GM21619 (cell line): ENCODE data around the gene PRRT3.
"Not testable (repeated sequence)": the region's sequence is repeated elsewhere in the genome, so short reads cannot be mapped to it uniquely, and the experiment has no call there.

ENCODE experiments used
- ATAC-seq: cut with Tn5 transposase; IDR thresholded peaks from one replicate; pipeline ENCODE4 v1.9.1; 2021; ENCODE audit not compliant: unreplicated experiment

The PRRT3 gene

DNA sequence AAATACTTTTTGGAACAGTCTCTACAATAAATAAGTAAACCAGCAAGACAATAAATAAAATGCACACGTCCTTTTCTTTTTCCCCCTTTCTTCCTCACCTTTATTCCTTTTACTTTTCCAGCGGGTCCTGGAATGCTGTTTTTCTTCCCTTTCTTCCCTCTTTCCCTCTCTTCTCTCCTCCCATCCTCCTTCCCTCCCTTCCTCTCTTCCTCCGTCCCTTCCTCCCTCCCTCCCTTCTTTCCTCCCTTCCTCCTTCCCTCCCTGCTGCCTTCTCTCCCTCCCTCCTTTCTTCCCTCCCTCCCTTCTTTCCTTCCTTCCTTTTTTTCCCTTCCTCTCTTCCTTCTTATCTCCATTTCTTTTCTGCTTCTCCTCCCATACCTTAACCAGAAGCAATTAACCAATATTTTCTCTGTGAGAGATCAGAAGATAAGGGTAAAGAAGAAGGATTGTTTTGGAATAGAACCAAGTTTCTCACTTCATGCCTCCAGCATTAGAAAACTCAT lies 52.9 kb downstream of the PRRT3 start:
- no peak for ATAC-seq

DNA sequence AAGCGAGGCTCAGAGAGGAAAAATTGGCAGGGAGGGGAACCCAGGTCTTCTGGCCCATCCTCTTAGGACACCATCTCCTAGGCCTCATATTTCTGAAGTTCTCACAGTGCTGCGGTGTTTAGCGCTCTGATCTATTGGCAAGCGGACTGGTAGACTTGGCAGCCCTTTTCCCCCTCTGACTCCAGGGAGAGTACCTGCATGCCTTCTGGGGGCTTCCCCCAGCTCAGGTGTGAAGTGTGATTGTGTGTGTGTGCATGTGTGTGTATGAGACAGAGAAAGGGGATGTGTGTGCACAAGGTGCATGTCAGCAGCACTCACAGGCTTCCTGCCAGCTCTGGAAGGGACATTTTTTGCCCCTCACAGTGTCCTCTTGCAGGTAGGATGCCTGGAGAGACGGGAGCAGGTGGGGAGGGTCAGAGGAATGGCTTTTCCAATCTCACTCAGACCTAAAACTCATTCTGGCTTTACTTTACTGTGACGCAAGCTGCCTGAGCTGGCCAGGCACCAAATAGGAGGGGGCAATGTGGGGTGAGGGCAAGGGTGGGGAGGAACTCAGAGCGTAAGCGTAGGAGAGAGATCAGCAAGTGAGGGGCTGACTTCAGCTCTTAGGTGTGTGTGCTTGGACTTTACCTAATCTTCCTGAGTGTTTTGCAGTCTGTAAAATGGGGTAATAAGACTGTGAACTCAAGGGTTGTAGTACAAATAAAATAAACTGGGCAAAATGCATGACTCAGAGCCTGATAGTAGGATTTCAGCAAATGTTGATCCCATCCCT lies 53.6 kb downstream of the PRRT3 start:
- no peak for ATAC-seq

DNA sequence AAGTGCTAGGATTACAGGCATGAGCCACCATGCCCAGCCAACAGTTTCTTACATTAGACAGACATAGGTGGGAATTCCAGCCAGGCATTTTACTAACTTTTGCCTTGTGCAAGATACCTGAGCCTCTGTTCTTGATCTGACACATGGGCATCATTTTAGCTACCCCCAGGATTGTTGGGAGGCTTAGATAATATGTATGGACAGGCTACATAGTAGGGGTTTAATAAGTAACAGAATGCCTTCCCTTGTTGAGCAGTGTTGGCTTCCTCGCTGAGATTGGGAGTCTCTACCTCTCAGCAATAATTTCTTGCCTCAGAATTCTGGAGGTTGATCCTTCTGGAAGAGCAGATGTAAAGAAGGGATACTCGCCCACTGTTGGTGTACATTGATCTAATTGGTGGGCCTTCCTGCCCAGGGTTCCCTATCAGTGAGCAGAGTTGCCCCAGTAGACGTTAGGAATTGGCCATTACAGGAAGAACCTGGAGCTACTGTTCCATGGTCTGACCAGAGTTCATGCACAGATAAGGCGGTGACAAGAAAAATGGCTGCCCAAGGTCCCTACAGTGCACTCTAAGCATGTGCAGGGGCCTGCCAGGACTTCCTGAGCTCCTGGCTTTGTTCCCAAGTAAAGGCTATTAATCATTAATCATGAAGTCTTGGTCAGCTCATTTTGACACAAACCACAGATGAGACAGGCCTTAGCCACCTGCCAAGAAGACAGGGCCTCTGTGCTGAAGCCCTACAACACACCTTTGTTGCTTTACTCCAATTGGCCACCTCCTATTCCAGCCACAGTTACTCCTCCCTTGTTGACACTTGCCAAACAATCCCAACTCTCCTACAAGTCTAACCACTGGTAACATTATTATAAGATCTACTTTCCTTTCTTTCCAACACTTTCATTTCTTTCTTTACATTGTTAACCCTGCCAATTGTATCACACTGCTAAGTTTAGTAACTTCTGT lies 54.5 kb downstream of the PRRT3 start:
- ATAC-seq = peak; percentile 64

DNA sequence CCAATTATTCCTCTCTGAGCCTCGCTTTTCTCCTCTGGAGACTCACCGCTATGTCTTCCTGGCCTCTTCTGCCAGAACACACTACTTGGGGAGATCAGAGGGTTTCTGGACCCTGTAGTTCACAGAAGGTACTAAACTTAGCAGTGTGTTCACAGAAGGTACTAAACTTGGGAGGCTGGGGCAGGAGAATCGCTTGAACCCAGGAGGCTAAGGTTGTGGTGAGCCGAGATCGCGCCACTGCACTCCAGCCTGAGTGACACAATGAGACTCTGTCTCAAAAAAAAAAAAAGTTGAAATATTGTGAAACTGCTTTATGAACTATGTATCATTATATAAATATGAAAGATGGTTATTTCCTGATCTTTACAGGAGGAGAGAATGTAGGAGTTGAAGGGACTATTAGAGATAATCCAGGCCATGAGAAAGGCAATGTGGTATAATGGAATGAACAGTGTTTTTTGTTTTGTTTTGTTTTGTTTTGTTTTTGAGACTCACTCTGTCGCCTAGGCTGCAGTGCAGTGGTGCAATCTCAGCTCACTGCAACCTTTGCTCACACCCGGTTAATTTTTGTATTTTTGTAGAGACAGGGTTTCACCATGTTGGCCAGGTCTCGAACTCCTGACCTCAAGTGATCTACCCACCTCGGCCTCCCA lies 55.3 kb downstream of the PRRT3 start:
- not testable (repeated sequence) for ATAC-seq

DNA sequence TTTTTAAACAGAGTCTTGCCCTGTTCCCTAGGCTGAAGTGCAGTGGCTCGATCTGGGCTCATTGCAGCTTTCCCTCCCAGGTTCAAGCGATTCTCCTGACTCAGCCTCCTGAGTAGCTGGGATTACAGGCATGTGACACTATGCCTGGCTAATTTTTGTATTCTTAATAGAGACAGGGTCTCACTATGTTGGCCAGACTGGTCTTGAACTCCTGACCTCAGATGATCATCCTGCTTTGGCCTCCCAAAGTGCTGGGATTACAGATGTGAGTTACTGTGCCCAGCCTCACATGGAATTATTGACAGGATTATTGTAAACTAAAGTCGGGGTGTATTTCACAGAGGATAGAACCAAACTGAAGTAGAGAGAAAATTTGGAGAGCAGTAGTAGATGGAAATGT lies 56.5 kb downstream of the PRRT3 start:
- not testable (repeated sequence) for ATAC-seq
